GM18508 (cell line): ENCODE results near the gene OR6A2.

Experiments used
- ATAC-seq: cut with Tn5 transposase; IDR thresholded peaks from one replicate; pipeline ENCODE4 v1.9.1; 2021; ENCODE audit warnings: moderate number of reproducible peaks; ENCODE audit not compliant: insufficient read depth, unreplicated experiment

OR6A2 gene

DNA sequence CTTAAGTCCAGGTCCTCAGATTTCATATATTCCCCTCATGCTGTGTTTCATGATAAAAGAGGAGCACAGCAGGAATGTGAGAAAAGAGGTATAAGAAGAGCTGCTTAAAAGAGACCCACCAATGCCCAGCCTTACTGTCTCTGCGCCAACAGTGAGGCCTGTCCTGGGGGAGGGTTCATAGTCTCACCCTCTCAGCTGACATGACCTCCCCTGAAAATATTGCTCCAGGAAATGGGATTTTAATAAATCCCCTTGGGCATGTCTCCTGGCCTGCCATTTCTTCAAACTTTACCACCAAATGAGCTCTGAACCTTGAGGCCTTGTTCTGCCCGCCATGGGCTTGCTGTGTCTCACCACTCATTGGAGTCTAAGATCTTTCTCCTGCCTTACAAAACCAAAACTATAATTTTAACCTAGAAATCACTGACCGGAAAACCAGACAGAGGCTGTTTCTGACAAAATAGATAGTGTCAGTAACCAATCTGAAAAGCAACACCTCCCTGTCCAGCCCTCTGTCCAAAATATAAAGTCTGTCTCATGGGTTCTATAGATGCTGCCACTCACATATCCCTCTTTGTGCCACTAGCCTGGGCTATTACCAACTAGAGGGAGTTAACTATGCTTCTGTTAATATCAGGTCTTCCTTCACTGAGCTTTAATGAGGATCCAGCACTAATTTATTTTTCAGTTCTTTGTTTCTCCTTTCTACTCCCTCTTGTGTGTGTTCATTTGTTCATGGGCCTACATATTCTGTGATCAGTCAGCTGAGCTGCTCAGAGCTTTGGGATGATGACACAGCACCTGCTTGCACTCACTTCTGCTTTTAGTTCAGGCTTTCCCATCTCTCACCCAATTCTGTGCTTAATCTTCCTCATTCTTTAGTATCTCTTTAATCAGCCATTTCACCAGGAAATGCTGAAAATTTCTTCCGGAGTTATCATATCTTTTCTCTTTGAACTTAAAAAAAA, 27.3 kb downstream of the OR6A2 start, which contains the start of gene OR2AG2:
OR2AG2 (minus strand) TSS at position 51 of the 968 bp plus-strand sequence. CDS start 3,019 bp downstream, outside the sequence.
- ATAC-seq = peak; percentile 71

DNA sequence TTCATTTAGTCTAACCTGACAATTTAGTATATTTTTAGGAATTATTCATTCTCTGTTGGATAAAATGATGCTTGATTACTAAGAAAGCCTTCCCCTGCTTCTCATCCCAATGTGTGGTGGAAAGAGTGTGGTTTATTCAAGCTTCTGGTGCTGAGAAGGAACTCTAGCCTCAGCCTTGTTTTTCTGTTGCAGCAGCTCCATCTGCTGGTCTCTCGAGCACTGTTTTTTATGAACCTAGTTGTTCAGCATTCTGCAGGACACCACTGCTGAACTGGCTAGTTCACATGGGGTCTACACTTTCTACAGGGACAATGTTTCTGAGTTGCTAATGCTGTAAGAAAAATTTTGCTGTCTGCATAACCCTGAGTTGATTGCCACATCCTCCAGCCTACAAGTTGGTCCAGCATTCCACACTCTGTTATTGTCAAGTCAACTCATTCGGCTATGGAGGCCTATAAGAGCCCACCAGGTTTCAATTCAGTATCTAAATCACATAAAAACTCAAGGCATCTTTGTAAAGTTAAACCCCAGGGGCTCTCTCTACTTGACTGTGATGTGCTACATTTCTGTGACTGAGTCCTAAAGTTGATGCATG, 42.0 kb downstream of the OR6A2 start:
- ATAC-seq = peak; percentile 64

- ATAC-seq = no peak
Measured at GRCh38 chr11:6755953-6756347, 43.5 kb downstream of the OR6A2 start.

GRCh38 chr11:6755303-6755952, 44.1 kb downstream of the OR6A2 start:
- no peak for ATAC-seq

- no peak for ATAC-seq
Measured at GRCh38 chr11:6747097-6747668, 52.3 kb downstream of the OR6A2 start.

DNA sequence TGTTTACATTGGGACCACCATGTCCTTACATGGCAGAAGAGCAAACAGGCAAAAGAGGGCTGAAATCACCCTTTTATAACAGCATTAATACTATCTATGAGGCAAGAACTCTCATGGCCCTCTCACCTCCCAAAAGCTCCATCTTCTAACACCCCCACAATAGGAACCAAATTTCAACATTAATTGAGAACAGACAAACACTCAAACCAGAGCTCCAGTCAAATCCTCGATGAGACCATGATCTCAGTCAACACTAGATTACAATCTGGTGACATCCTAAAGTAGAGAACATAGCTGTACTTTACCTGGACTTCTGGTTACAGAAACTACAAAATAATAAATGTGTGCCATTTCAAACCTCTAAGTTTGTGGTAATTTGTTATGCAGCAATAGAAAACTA, 52.9 kb downstream of the OR6A2 start:
- peak; percentile 26 for ATAC-seq

- peak; percentile 62 for ATAC-seq
Measured at GRCh38 chr11:6746086-6746618, 53.3 kb downstream of the OR6A2 start.

- ATAC-seq = peak; percentile 37
Measured at GRCh38 chr11:6745465-6746015, 53.9 kb downstream of the OR6A2 start.

DNA sequence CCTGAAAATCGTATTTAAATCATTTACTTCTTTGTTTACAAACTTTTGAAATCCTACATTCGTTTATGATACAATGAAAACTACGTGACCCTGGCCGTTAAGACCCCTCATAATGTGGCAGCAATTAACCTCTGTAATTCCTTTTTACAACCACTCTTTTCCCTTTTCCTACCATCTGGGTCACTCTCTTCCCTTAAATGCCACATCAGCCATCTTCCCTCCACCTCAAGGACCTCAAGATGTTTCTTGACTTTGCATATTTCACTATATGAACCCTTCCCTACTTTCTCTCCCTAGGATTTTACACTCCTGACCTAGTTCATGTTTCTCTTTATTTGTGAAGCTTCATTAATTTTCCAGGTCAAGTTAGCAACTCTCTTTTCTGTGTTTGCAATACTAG, 54.5 kb downstream of the OR6A2 start:
- no peak for ATAC-seq

DNA sequence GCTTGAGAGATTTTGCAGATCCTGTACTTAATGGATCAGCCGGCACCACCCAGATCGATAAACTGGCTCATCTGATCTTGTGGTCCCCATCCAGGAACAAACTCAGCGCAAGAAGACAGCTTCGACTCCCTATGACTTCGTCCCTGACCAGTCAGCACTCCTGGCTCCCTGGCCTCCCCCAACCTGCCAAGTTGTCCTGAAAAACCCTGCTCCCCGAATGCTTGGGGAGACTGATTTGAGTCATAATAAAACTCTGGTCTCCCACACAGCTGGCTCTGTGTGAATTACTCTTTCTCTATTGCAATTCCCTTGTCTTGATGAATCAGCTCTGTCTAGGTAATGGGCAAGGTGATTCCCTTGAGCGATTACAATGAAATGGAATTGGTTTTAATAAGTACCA, 57.2 kb downstream of the OR6A2 start:
- no peak for ATAC-seq
